GM18502 (cell line): ENCODE data around the gene ZNF665.
"Not testable (repeated sequence)": the region's sequence is repeated elsewhere in the genome, so short reads cannot be mapped to it uniquely, and the experiment has no call there.

Experiments
- ATAC-seq: cut with Tn5 transposase; IDR thresholded peaks from one replicate; pipeline ENCODE4 v1.9.1; 2021; ENCODE audit warnings: mild to moderate bottlenecking; ENCODE audit not compliant: unreplicated experiment, poor library complexity

ZNF665 gene

DNA sequence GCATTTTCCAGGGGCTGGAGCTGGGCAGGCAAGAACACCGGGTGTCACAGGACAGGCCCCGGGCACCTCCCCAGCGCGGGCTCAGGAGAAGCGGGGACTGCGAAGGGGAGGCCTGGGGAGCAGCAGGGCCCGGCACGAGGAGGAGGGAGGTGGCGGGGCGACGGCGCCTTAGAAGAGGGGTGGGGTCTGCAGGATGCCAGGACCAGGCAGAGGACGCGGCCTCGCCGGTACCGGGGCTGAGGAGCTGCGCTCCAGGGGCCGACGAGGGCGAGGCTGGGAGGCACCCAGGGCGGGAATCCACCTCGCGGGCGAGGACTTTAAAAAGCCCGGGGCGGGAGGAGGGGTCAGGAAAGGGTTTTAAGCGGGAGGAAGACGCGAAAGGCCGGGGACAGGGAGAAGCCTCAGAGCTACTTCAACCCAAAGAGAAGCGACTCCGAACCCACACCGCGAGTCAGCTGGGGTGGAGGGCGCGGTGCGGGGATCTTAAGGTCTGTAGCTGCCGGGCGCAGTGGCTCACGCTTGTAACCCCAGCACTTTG, 35.0 kb downstream of the ZNF665 start:
- no peak for ATAC-seq

DNA sequence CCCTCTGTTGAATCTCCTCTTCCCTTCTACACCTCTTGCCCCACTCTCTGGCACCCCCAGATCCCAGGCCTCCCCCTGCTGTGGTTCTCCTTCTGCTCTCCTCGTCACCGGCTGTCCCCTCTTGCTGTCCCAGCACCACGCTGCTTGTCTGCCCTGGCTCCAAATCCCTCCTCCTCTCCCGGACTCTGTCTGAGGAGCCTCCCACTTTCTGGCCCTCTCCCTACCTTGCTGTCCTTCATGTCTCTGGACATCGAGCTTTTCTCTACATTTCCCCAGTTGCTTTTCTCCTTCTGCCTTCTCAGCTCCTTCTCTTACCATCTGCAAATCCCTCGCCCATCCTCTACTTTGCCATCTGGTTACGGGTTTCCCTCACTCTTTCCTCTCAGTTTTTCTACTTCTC, 35.5 kb downstream of the ZNF665 start:
- ATAC-seq, result no peak

DNA sequence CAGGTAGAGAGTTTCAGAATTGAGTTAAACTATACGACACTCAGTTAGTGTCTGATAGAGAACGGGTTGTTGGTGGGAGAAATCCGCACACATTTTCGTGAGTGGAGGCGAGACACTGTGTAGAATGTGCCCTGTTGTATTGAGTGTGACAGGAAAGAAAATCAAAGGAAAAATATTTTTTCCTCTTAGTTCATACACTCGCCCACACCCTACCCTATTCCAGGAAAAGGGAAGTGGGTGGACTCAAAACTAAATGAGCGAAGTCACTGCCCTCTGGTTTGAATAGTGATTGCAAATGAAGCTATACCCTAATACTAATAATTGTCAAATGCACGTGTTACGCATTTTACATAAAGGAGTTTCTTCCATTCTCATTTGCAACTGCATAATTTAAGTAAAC, 36.3 kb downstream of the ZNF665 start:
- ATAC-seq, result no peak

DNA sequence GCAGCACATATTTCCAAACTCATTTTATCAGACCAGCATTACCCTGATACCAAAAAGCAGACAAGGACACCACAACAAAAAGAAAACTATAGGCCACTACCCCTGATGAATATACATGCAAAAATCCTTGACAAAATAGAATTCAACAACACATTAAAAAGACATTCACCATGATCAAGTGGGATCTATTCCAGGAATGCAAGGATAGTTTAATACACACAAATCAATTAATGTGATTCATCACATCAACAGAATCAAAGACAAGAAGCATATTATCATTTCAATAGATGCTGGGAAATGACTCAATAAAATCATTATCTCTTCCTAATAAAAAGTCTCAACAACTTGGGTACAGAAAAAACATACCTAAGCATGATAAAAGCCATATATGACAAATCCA, 45.5 kb downstream of the ZNF665 start:
- no peak for ATAC-seq

DNA sequence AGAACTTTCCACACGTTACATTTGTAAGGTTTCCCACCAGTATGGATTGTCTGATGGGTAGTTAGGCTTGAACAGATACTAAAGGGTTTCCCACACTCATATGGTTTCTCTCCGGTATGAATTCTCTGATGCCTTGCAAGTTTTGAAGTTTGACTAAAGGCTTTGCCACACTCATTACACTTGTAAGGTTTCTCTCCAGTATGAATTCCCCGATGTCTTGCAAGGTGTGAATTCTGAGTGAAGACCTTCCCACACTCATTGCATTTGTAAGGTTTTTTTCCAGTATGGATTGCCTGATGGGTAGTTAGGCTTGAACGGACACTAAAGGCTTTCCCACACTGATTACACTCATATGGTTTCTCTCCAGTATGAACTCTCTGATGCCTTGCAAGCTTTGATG, 52.8 kb downstream of the ZNF665 start:
- no peak for ATAC-seq

DNA sequence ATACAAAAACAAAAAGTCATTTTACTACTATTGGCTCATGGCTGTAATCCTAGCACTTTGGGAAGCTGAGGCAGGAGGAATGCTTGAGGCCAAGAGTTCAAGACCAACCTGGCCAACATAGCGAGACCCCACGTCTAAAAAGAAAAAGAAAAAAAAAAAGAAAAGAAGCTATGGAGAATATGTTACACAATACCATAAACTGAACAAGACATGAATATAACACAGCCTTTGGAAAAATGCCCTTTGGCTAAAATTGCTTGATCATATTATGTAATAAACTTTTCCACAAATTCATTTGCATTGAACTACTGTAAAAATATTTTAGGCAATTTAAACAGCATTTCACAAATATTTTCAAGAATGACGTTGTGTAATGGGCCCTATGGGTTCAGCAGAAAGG, 56.7 kb downstream of the ZNF665 start:
- no peak for ATAC-seq

DNA sequence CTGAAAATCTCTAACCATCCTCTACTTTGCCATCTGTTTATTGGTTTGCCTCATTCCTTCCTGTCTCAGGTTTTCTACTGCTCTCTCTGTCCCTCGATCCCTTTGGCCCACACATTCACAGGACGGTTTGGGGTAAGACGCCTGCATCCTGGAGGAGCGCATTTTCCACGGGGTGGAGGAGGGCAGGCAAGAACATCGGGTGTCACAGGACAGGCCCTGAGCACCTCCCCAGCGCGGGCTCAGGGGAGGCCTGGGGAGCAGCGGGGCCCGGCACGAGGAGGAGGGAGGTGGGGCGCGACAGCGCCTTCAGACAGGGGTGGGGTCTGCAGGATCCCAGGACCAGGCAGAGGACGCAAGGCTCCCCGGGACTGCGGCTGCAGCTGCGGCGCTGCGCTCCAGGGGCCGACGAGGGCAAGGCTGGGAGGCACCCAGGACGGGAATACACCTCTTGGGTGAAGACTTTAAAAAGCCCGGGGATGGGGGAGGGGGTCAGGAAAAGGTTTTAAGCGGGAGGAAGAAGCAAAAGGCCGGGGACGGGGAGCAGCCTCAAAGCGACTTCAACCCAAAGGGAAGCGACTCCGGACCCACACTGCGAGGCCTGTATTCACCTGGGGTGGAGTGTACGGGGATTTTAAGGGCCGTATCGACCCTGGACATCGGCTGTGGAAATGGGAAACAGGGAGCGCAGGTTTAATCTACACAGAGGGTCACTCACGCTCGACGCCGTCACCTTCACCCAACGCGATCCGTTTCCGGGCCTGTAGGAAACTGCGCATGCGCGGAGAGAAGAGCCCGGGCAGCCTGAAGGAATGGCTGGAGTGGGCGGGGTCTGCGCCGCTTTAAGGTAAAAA, 60.8 kb downstream of the ZNF665 start, which contains the start of gene ZNF415:
TSS of gene ZNF415 (minus strand) at position 770 of the 851 bp plus-strand sequence. CDS start 10,234 bp downstream, outside the sequence.
- no peak for ATAC-seq

DNA sequence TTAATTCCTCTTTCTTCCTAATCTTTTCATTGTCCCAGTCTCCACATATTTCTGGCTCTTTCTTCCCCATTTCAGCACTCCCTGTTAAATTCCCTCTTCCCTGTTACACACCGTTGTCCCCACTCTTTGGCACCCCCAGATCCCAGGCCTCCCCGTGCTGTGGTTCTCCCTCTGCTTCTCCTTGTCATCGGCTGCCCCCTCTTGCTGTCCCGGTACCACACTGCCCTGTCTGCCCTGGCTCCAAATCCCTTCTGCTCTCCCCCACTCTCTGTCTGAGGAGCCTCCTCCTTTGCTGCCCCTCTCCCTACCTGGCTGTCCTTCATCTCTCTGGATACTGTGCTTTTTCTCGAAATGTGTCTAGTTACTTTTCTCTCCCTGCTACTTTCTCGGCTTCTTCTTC, 61.4 kb downstream of the ZNF665 start:
- ATAC-seq, result no peak

DNA sequence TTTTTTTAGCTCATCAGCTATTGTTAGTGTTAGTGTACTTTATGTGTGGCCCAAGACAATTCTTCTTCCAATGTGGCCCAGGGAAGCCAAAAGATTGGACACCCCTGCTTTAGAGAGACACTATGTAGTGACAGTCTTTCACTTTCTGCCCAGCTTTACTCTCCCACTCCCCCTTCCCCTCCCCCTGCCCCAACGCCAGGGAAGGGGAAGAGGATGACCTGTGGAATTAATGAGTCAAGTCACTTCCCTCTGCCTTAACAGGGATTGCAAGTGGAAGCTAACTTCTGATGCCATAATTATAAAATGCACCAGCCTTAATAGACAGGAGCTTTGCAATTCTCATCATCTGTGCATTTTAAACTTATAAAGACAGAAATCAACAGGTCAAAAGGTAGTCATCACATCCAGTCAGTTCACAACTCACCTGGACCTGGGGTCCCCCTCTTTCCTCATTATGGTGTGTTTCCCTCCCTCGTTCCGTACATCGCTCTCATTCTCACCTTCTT, 62.0 kb downstream of the ZNF665 start:
- no peak for ATAC-seq

DNA sequence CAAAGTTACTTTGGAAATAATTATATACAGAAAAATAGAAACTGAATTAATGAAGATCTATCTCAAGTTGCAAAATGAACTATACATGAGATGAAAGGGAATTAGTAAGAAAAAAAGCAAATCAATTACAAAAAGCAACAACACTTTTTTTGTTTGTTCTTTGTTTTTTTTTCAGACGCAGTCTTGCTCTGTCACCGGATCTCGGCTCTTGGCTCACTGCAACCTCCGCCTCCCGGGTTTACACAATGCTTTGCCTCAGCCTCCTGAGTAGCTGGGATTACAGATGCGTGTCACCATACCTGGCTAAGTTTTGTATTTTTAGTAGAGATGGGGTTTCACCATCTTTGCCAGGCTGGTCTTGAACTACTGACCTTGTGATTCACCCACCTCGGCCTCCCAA, 62.7 kb downstream of the ZNF665 start:
- ATAC-seq, result no peak

DNA sequence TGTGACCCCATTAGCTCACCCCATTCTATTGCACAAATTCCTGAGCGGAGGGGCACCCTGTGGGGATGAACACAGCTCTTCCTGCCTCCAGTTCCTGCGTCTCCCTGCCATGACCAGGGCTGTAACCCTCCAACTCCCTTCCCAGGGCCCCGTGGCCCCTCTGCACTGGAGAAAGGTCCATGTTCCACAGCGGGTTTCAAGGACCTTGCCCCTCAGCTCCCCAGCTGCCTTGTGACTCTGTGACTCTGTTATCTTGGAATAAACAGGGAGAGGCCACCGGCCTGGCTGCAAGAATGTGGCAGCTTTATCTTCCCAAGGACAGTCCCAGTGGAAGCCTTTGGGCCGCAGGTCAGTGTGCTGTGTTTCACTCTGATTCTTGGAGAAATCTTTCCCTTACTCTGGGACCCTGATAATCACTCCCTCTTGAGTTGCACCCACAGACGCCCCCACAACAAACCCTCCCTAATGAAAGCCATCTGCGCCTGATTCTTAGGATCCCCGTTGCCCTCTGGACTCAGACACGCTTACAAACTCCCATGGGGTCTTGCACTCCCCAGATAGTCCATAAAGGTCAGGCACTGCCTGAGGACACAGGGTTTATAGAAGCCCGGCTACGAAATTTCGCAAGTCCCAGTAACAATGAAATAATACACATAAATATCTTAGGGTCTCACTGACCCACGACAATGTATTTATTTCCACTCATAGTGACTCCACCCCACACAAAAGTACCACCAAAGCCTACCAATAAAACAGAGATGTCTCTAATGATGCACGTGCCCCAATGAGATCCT, 66.2 kb downstream of the ZNF665 start:
- ATAC-seq, result not testable (repeated sequence)

DNA sequence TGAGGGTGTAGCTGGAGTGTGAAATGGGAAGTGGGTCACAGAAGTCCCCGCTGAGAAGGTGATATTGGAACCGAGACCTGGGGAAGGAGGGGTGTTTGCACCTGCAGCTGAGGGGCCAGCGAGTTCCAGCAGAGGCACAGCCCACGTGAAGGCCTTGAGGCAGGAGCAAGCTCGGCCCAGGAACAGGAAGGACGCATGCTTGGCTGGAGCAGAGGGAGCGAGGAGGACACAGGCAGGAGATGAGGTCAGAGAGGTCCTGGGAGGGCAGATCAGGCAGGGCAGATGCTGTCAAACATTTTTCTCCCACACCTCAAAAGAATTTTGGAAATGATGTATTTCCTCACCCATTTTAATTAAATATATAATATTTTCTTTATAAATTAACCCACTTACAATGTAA, 69.8 kb downstream of the ZNF665 start:
- no peak for ATAC-seq
